Neural progenitor cell (in vitro differentiated cells): ENCODE results near the gene RTEL1.
A peak's percentile ranks its signal among the peaks of the same experiment; 100 is the strongest.

Experiments
- CTCF ChIP-seq: fragments of 200-600 bp; sonication (generic); IDR thresholded peaks from 2 replicates; pipeline ENCODE4 v1.5.1; 2017; ENCODE audit warnings: antibody characterized with exemption, mild to moderate bottlenecking
- EZH2 ChIP-seq: fragments of 200-600 bp; sonication (generic); IDR thresholded peaks from 2 replicates; pipeline ENCODE4 v1.6.1; 2017; ENCODE audit warnings: antibody characterized with exemption, mild to moderate bottlenecking, moderate library complexity

- no peak for TF ChIP-seq EZH2
- peak; percentile 46 for TF ChIP-seq CTCF
Measured at GRCh38 chr20:63706852-63707557, 48.9 kb downstream of the RTEL1 start.
